GM21825 (cell line): ENCODE data around the gene ADGRD2.

Experiments used
- ATAC-seq: cut with Tn5 transposase; IDR thresholded peaks from one replicate; pipeline ENCODE4 v1.9.1; 2021; ENCODE audit warnings: mild to moderate bottlenecking, moderate library complexity; ENCODE audit not compliant: unreplicated experiment

Gene ADGRD2

GRCh38 chr9:124510650-124511425 lies 60.6 kb downstream of the ADGRD2 start:
- ATAC-seq = no peak

- ATAC-seq = no peak
Observed at GRCh38 chr9:124511426-124511840, 61.2 kb downstream of the ADGRD2 start.

GRCh38 chr9:124511891-124512805 lies 61.9 kb downstream of the ADGRD2 start:
- no peak for ATAC-seq

- no peak for ATAC-seq
Observed at GRCh38 chr9:124512806-124513204, 62.6 kb downstream of the ADGRD2 start.

GRCh38 chr9:124513376-124513994 lies 63.2 kb downstream of the ADGRD2 start:
- no peak for ATAC-seq

GRCh38 chr9:124514125-124514524 lies 63.9 kb downstream of the ADGRD2 start:
- ATAC-seq = no peak

- ATAC-seq = no peak
Observed at GRCh38 chr9:124514874-124515273, 64.6 kb downstream of the ADGRD2 start.

- no peak for ATAC-seq
Observed at GRCh38 chr9:124517600-124517999, 67.3 kb downstream of the ADGRD2 start.

GRCh38 chr9:124518116-124518515 lies 67.9 kb downstream of the ADGRD2 start:
- no peak for ATAC-seq

GRCh38 chr9:124520206-124520596 lies 70.0 kb downstream of the ADGRD2 start:
- ATAC-seq = no peak

GRCh38 chr9:124521142-124521541 lies 70.9 kb downstream of the ADGRD2 start:
- no peak for ATAC-seq

- no peak for ATAC-seq
Observed at GRCh38 chr9:124522121-124523098, 72.2 kb downstream of the ADGRD2 start.

GRCh38 chr9:124526174-124526573 lies 75.9 kb downstream of the ADGRD2 start:
- ATAC-seq = no peak

- no peak for ATAC-seq
Observed at GRCh38 chr9:124527781-124528180, 77.5 kb downstream of the ADGRD2 start.
